Suprapubic skin (tissue), 4 donors: ENCODE results near the gene SLC35F2.

Experiments
- EP300 ChIP-seq: sonication (generic); formaldehyde crosslinking; IDR thresholded peaks from one replicate; pipeline ENCODE4 v1.6.1; 2017; ENCODE audit warnings: antibody characterized with exemption
- POLR2A ChIP-seq, 2 donors: fragments of 450-650 bp; IDR thresholded peaks; one replicate each; pipeline ENCODE4 v1.6.1; 2017; ENCODE audit warnings: antibody characterized with exemption in 2 of 2, mild to moderate bottlenecking in 2 of 2, moderate library complexity in 2 of 2
- POLR2AphosphoS5 ChIP-seq, 3 donors: sonication (generic); formaldehyde crosslinking; IDR thresholded peaks; one replicate each; pipeline ENCODE4 v1.6.1; 2017; ENCODE audit warnings: antibody characterized with exemption in 3 of 3
- TF ChIP-seq, protein P1 (sequence below), 2 donors: fragments of 200-600 bp in 1 of 2; fragments of 450-650 bp in 1 of 2; sonication (generic) in 1 of 2; IDR thresholded peaks; one replicate each; pipeline ENCODE4 v1.5.1; 2016 to 2019; ENCODE audit warnings: antibody characterized with exemption in 2 of 2, mild to moderate bottlenecking in 1 of 2, moderate library complexity in 1 of 2

DNA sequence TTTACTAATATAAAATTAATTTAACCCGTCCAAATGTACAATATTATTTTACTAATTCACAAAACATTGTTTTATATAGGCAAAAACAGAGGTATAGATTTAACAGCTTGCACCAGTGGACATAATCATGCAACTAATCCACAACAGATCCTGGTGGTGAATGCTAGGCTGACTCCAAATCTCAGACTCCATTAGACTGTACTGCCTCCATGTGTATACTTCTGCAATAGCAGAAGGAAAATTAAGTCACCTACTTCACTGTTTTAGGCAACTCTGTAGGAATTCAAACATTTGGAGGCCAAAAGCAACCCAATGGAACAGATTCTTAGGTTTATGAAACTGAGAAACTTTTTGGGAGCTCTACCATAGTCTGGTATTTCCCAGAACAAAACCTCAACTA is 39.7 kb upstream of the SLC35F2 start:
- TF ChIP-seq, protein P1, sequence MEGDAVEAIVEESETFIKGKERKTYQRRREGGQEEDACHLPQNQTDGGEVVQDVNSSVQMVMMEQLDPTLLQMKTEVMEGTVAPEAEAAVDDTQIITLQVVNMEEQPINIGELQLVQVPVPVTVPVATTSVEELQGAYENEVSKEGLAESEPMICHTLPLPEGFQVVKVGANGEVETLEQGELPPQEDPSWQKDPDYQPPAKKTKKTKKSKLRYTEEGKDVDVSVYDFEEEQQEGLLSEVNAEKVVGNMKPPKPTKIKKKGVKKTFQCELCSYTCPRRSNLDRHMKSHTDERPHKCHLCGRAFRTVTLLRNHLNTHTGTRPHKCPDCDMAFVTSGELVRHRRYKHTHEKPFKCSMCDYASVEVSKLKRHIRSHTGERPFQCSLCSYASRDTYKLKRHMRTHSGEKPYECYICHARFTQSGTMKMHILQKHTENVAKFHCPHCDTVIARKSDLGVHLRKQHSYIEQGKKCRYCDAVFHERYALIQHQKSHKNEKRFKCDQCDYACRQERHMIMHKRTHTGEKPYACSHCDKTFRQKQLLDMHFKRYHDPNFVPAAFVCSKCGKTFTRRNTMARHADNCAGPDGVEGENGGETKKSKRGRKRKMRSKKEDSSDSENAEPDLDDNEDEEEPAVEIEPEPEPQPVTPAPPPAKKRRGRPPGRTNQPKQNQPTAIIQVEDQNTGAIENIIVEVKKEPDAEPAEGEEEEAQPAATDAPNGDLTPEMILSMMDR (IDR thresholded peaks at IDR 0.05): peak; percentile 46 to 66
- TF ChIP-seq POLR2A (IDR thresholded peaks at IDR 0.05) (no peak), EP300 (no peak), POLR2AphosphoS5 (IDR thresholded peaks at IDR 0.05) (no peak)
